Astrocyte (in vitro differentiated cells and primary cell): ENCODE data around the gene S1PR5. TPM values are rescaled to one million over a fixed set of nuclear protein-coding genes. Genes with fewer than 3 reads are reported as not detected.

ENCODE experiments used
- DNase-seq: peaks from one replicate; pipeline ENCODE4 v3.0.0-alpha.2; 2010; ENCODE audit warnings: low read depth
- FAIRE-seq: peaks from 2 replicates; lab custom pipeline; 2011; peaks lifted over from hg19 to GRCh38; lab: Jason Lieb, UNC
- H2AFZ ChIP-seq: 2 replicates; pipeline ENCODE4 v1.6.0; 2012; ENCODE audit warnings: low read depth, low read length, inconsistent platforms
- H3K27ac ChIP-seq: 2 replicates; pipeline ENCODE4 v1.5.1; 2011; ENCODE audit warnings: low read depth, low read length, inconsistent platforms
- H3K27me3 ChIP-seq: 2 replicates; pipeline ENCODE4 v1.6.0; 2011; ENCODE audit warnings: low read length, inconsistent platforms; ENCODE audit not compliant: insufficient read depth
- H3K36me3 ChIP-seq: 2 replicates; pipeline ENCODE4 v1.5.1; 2011; ENCODE audit warnings: low read length, inconsistent platforms; ENCODE audit not compliant: insufficient read depth
- H3K4me1 ChIP-seq: 2 replicates; pipeline ENCODE4 v1.5.1; 2011; ENCODE audit warnings: low read length, inconsistent platforms; ENCODE audit not compliant: insufficient read depth
- H3K4me2 ChIP-seq: 2 replicates; pipeline ENCODE4 v1.6.0; 2012; ENCODE audit warnings: low read length, inconsistent platforms
- H3K4me3 ChIP-seq: 2 replicates; pipeline ENCODE4 v1.5.1; 2011; ENCODE audit warnings: low read depth, mild to moderate bottlenecking, low read length, inconsistent platforms; ENCODE audit not compliant: insufficient read depth
- H3K79me2 ChIP-seq: 2 replicates; pipeline ENCODE4 v1.6.0; 2012; ENCODE audit warnings: mild to moderate bottlenecking, low read length, inconsistent platforms; ENCODE audit not compliant: insufficient read depth
- H3K9ac ChIP-seq: 2 replicates; pipeline ENCODE4 v1.6.0; 2012; ENCODE audit warnings: mild to moderate bottlenecking, low read length, inconsistent platforms
- H3K9me3 ChIP-seq: 2 replicates; pipeline ENCODE4 v1.5.1; 2012; ENCODE audit warnings: low read depth, mild to moderate bottlenecking, low read length, inconsistent platforms; ENCODE audit not compliant: insufficient read depth
- H4K20me1 ChIP-seq: 2 replicates; pipeline ENCODE4 v1.6.0; 2012; ENCODE audit warnings: low read length, inconsistent platforms; ENCODE audit not compliant: insufficient read depth
- H3K27ac Mint-ChIP-seq: one replicate; pipeline ENCODE4 v1.8.0; 2021; ENCODE audit warnings: mild to moderate bottlenecking, mixed read lengths; ENCODE audit not compliant: unreplicated experiment
- H3K27me3 Mint-ChIP-seq: one replicate; pipeline ENCODE4 v1.8.0; 2021; ENCODE audit warnings: low read depth, mixed read lengths; ENCODE audit not compliant: unreplicated experiment
- H3K36me3 Mint-ChIP-seq: one replicate; pipeline ENCODE4 v1.8.0; 2021; ENCODE audit warnings: low read depth, mixed read lengths; ENCODE audit not compliant: unreplicated experiment
- H3K4me1 Mint-ChIP-seq: one replicate; pipeline ENCODE4 v1.8.0; 2021; ENCODE audit warnings: low read depth, mixed read lengths; ENCODE audit not compliant: unreplicated experiment
- H3K4me3 Mint-ChIP-seq: one replicate; pipeline ENCODE4 v1.8.0; 2021; ENCODE audit warnings: mild to moderate bottlenecking, moderate library complexity, mixed read lengths; ENCODE audit not compliant: unreplicated experiment
- H3K9me3 Mint-ChIP-seq: one replicate; pipeline ENCODE4 v1.8.0; 2021; ENCODE audit warnings: mild to moderate bottlenecking, mixed read lengths; ENCODE audit not compliant: unreplicated experiment
- EZH2 ChIP-seq: IDR thresholded peaks from 2 replicates; pipeline ENCODE4 v1.6.1; 2012; ENCODE audit warnings: mild to moderate bottlenecking, low read length, inconsistent platforms; ENCODE audit not compliant: insufficient read depth
- total RNA-seq: library from RNA; stranded (reverse); gene quantifications from 2 replicates; pipeline ENCODE4 v1.2.1, GENCODE V29; 2021
- TF ChIP-seq, protein P1 (sequence below): IDR thresholded peaks from 2 replicates; pipeline ENCODE4 v1.5.1; 2011; ENCODE audit warnings: low read depth, mild to moderate bottlenecking, inconsistent platforms, low read length, moderate library complexity; ENCODE audit not compliant: insufficient read depth

Gene S1PR5
- total RNA-seq, 1 donor from 2014 or later = 1.00 TPM

DNA sequence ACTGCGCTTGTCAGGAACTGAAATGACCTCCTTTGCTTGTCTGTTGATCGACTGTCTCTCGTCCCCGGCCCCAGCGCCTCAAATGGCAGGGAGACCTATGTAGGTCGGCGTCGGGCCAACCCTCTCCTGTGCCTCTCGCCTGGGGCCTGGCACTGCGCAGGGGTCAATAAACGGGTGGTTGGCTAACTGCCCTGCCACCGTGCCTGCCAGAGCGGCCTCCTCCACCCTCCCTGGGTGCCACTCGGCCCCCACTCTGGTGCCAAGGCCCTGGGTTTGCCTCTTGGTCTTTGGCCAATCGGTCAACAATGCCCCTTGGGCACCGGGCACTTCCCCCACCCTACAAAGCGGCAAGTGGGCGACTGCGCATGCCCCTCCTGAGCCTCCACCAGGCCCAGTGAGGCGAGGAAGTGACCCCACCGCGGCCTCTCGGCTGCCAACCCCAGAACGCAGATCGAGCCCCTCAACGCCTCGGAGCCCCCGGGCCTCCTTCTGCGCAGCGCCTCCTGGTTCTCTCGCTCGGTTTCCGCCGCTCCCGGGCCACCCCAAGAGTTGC, 15.2 kb downstream of the S1PR5 start:
- H3K36me3 Mint-ChIP-seq = peaks cover 18% of the 10 kb centered on the region
- peaks cover 42% of the 10 kb centered on the region for H3K79me2 ChIP-seq
- peaks cover 29% of the 10 kb centered on the region for H4K20me1 ChIP-seq
- TF ChIP-seq EZH2 = no peak
- TF ChIP-seq, protein P1, sequence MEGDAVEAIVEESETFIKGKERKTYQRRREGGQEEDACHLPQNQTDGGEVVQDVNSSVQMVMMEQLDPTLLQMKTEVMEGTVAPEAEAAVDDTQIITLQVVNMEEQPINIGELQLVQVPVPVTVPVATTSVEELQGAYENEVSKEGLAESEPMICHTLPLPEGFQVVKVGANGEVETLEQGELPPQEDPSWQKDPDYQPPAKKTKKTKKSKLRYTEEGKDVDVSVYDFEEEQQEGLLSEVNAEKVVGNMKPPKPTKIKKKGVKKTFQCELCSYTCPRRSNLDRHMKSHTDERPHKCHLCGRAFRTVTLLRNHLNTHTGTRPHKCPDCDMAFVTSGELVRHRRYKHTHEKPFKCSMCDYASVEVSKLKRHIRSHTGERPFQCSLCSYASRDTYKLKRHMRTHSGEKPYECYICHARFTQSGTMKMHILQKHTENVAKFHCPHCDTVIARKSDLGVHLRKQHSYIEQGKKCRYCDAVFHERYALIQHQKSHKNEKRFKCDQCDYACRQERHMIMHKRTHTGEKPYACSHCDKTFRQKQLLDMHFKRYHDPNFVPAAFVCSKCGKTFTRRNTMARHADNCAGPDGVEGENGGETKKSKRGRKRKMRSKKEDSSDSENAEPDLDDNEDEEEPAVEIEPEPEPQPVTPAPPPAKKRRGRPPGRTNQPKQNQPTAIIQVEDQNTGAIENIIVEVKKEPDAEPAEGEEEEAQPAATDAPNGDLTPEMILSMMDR = no peak
- no peaks in the 10 kb centered on the region for H3K9me3 Mint-ChIP-seq
- H3K9me3 ChIP-seq = no peaks in the 10 kb centered on the region
- DNase-seq = no peak
- peak overlapping the region; percentile 91 for H3K4me3 ChIP-seq
- H3K27ac Mint-ChIP-seq = peak overlapping the region; percentile 87
- peak overlapping the region; percentile 100 for H3K9ac ChIP-seq
- peak overlapping the region; percentile 92 for H2AFZ ChIP-seq
- H3K27me3 Mint-ChIP-seq = no peaks in the 10 kb centered on the region
- peaks cover 7% of the 10 kb centered on the region for H3K4me1 ChIP-seq
- H3K27me3 ChIP-seq = no peaks in the 10 kb centered on the region
- H3K4me2 ChIP-seq = peak overlapping the region; percentile 95
- H3K27ac ChIP-seq = peak overlapping the region; percentile 98
- FAIRE-seq = no peak
- H3K36me3 ChIP-seq = peaks cover 6% of the 10 kb centered on the region
- H3K4me1 Mint-ChIP-seq = peaks cover 3% of the 10 kb centered on the region
- peak overlapping the region; percentile 92 for H3K4me3 Mint-ChIP-seq

DNA sequence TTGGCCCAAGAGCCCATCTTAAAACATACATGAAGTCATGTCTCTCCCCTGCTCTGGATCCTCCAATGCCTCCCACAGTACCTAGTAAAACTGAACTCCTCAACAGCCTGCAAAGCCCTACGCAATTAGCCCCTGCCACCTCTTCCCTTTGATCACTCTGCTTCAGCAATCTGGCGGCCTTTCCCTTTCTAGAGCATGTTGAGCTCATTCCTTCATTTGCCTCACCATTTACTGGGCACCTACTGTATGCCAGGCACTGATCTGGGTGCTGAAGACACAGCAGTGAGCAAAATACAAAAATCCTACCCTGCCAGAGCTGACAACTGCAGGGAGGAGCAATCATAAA, 17.0 kb downstream of the S1PR5 start:
- Histone ChIP-seq H3K4me3 (no peak overlapping the region), H3K9ac (no peak overlapping the region), H3K79me2 (peaks cover 53% of the 10 kb centered on the region), H3K4me1 (peaks cover 7% of the 10 kb centered on the region), H3K36me3 (peaks cover 10% of the 10 kb centered on the region), H4K20me1 (peaks cover 35% of the 10 kb centered on the region), H3K9me3 (no peaks in the 10 kb centered on the region), H3K27ac (no peak overlapping the region), H3K4me2 (no peak overlapping the region), H2AFZ (no peak overlapping the region), H3K27me3 (no peaks in the 10 kb centered on the region)
- DNase-seq (no peak), FAIRE-seq (no peak)
- Mint-ChIP-seq H3K4me1 (peaks cover 3% of the 10 kb centered on the region), H3K27ac (no peak overlapping the region), H3K4me3 (peak overlapping the region; percentile 71), H3K27me3 (no peaks in the 10 kb centered on the region), H3K9me3 (no peaks in the 10 kb centered on the region), H3K36me3 (peaks cover 18% of the 10 kb centered on the region)
- TF ChIP-seq, protein P1 = no peak
- no peak for TF ChIP-seq EZH2

- no peaks in the 10 kb centered on the region for H3K9me3 Mint-ChIP-seq
- Histone ChIP-seq H3K4me2 (no peak overlapping the region), H3K9me3 (no peaks in the 10 kb centered on the region), H3K36me3 (peaks cover 10% of the 10 kb centered on the region), H3K27me3 (no peaks in the 10 kb centered on the region), H3K9ac (no peak overlapping the region), H3K4me3 (no peak overlapping the region), H2AFZ (no peak overlapping the region), H3K79me2 (peaks cover 57% of the 10 kb centered on the region), H4K20me1 (peaks cover 35% of the 10 kb centered on the region), H3K4me1 (peaks cover 7% of the 10 kb centered on the region), H3K27ac (no peak overlapping the region)
- TF ChIP-seq, protein P1 = no peak
- no peak for TF ChIP-seq EZH2
- no peaks in the 10 kb centered on the region for H3K27me3 Mint-ChIP-seq
- FAIRE-seq (no peak), DNase-seq (no peak)
- peaks cover 18% of the 10 kb centered on the region for H3K36me3 Mint-ChIP-seq
- no peak overlapping the region for H3K27ac Mint-ChIP-seq
- H3K4me1 Mint-ChIP-seq = peaks cover 3% of the 10 kb centered on the region
- no peak overlapping the region for H3K4me3 Mint-ChIP-seq
These were observed 17.5 kb downstream of the S1PR5 start for GRCh38 chr19:10499550-10500246.
